Measurements from ENCODE around the gene PROSER2.
"Not testable (repeated sequence)": the region's sequence is repeated elsewhere in the genome, so short reads cannot be mapped to it uniquely, and the experiment has no call there.

The PROSER2 gene

GRCh38 chr10:11835704-11836103 is 12.5 kb downstream of the PROSER2 start:
- no peak for DNase-seq (ENCODE audit: low spot score)

GRCh38 chr10:11837372-11838161 is 14.4 kb downstream of the PROSER2 start:
- no peak for DNase-seq (ENCODE audit: low spot score)

GRCh38 chr10:11838298-11838852 is 15.2 kb downstream of the PROSER2 start:
- DNase-seq (ENCODE audit: low spot score), result no peak

- no peak for DNase-seq (ENCODE audit: low spot score)
These were observed 18.2 kb downstream of the PROSER2 start for GRCh38 chr10:11841375-11841774.

- no peak for DNase-seq (ENCODE audit: low spot score)
These were observed 19.3 kb downstream of the PROSER2 start for GRCh38 chr10:11842411-11842810.

- no peak for DNase-seq (ENCODE audit: low spot score)
These were observed 22.0 kb downstream of the PROSER2 start for GRCh38 chr10:11845113-11845512.

GRCh38 chr10:11846542-11846941 is 23.4 kb downstream of the PROSER2 start:
- no peak for DNase-seq (ENCODE audit: low spot score)

GRCh38 chr10:11849277-11849676 is 26.1 kb downstream of the PROSER2 start:
- no peak for DNase-seq (ENCODE audit: low spot score)

- DNase-seq (ENCODE audit: low spot score), result no peak
These were observed 26.8 kb downstream of the PROSER2 start for GRCh38 chr10:11849911-11850310.

- DNase-seq (ENCODE audit: low spot score), result no peak
These were observed 28.8 kb downstream of the PROSER2 start for GRCh38 chr10:11851910-11852309.

- DNase-seq (ENCODE audit: low spot score), result not testable (repeated sequence)
These were observed 29.5 kb downstream of the PROSER2 start for GRCh38 chr10:11852637-11853036.

- DNase-seq (ENCODE audit: low spot score), result no peak
These were observed 30.3 kb downstream of the PROSER2 start for GRCh38 chr10:11853468-11853867.

- DNase-seq (ENCODE audit: low spot score), result no peak
These were observed 31.1 kb downstream of the PROSER2 start for GRCh38 chr10:11854301-11854700.

- no peak for DNase-seq (ENCODE audit: low spot score)
These were observed 32.9 kb downstream of the PROSER2 start for GRCh38 chr10:11856089-11856488.

- no peak for DNase-seq (ENCODE audit: low spot score)
These were observed 33.5 kb downstream of the PROSER2 start for GRCh38 chr10:11856678-11857077.

GRCh38 chr10:11858093-11858492 is 34.9 kb downstream of the PROSER2 start:
- no peak for DNase-seq (ENCODE audit: low spot score)

GRCh38 chr10:11861341-11861740 is 38.2 kb downstream of the PROSER2 start:
- DNase-seq (ENCODE audit: low spot score), result no peak

GRCh38 chr10:11861811-11862428 is 38.8 kb downstream of the PROSER2 start:
- DNase-seq (ENCODE audit: low spot score), result no peak

GRCh38 chr10:11863353-11864109 is 40.4 kb downstream of the PROSER2 start:
- no peak for DNase-seq (ENCODE audit: low spot score)

- DNase-seq (ENCODE audit: low spot score), result no peak
These were observed 41.6 kb downstream of the PROSER2 start for GRCh38 chr10:11864727-11865126.

- no peak for DNase-seq (ENCODE audit: low spot score)
These were observed 42.4 kb downstream of the PROSER2 start for GRCh38 chr10:11865561-11865960.

- DNase-seq (ENCODE audit: low spot score), result no peak
These were observed 43.2 kb downstream of the PROSER2 start for GRCh38 chr10:11866199-11866925.
